ENCODE data around the gene TRIM3. TPM values are rescaled to one million over a fixed set of nuclear protein-coding genes. Genes with fewer than 3 reads are reported as not detected.

The TRIM3 gene
- total and polyA plus RNA-seq, 2 experiments from 2014 or later = 7.9 to 21.1 TPM

DNA sequence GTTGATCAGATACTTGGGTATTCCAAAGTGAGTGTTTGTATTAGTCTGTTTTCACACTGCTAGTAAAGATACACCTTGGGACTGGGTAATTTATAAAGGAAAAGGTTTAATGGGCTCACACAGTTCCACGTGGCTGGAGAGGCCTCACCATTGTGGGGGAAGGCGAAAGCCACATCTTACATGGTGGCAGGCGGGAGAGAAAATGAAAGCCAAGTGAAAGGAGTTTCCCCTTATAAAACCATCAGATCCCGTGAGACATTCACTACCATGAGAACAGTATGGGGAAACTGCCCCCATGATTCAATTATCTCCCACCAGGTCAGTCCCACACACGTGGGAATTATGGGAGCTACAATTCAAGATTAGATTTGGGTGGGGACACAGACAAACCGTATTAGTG is 14.6 kb upstream of the TRIM3 start:
- Mint-ChIP-seq H3K27ac (no peak overlapping the region), H3K27me3 (ENCODE audit: insufficient read depth, low read depth, poor library complexity) (peaks cover 2% of the 10 kb centered on the region), H3K36me3 (ENCODE audit: low read depth) (peaks cover 7% of the 10 kb centered on the region), H3K4me3 (no peak overlapping the region), H3K9me3 (no peaks in the 10 kb centered on the region; the same call in 2 of the 3 replicates), H3K4me1 (no peaks in the 10 kb centered on the region)
- H3K4me2 ChIP-seq = no peak overlapping the region
- H3K9me2 ChIP-seq (ENCODE audit: insufficient read depth) = no peaks in the 10 kb centered on the region
- no peak overlapping the region for H3K27ac ChIP-seq (ENCODE audit: low read depth)
- H3K27me3 ChIP-seq (ENCODE audit: insufficient read depth) = no peaks in the 10 kb centered on the region
- no peak overlapping the region for H2AFZ ChIP-seq
- DNase-seq (ENCODE audit: low spot score) = no peak
- H3K4me3 ChIP-seq = no peak overlapping the region
- TF ChIP-seq, protein P1, sequence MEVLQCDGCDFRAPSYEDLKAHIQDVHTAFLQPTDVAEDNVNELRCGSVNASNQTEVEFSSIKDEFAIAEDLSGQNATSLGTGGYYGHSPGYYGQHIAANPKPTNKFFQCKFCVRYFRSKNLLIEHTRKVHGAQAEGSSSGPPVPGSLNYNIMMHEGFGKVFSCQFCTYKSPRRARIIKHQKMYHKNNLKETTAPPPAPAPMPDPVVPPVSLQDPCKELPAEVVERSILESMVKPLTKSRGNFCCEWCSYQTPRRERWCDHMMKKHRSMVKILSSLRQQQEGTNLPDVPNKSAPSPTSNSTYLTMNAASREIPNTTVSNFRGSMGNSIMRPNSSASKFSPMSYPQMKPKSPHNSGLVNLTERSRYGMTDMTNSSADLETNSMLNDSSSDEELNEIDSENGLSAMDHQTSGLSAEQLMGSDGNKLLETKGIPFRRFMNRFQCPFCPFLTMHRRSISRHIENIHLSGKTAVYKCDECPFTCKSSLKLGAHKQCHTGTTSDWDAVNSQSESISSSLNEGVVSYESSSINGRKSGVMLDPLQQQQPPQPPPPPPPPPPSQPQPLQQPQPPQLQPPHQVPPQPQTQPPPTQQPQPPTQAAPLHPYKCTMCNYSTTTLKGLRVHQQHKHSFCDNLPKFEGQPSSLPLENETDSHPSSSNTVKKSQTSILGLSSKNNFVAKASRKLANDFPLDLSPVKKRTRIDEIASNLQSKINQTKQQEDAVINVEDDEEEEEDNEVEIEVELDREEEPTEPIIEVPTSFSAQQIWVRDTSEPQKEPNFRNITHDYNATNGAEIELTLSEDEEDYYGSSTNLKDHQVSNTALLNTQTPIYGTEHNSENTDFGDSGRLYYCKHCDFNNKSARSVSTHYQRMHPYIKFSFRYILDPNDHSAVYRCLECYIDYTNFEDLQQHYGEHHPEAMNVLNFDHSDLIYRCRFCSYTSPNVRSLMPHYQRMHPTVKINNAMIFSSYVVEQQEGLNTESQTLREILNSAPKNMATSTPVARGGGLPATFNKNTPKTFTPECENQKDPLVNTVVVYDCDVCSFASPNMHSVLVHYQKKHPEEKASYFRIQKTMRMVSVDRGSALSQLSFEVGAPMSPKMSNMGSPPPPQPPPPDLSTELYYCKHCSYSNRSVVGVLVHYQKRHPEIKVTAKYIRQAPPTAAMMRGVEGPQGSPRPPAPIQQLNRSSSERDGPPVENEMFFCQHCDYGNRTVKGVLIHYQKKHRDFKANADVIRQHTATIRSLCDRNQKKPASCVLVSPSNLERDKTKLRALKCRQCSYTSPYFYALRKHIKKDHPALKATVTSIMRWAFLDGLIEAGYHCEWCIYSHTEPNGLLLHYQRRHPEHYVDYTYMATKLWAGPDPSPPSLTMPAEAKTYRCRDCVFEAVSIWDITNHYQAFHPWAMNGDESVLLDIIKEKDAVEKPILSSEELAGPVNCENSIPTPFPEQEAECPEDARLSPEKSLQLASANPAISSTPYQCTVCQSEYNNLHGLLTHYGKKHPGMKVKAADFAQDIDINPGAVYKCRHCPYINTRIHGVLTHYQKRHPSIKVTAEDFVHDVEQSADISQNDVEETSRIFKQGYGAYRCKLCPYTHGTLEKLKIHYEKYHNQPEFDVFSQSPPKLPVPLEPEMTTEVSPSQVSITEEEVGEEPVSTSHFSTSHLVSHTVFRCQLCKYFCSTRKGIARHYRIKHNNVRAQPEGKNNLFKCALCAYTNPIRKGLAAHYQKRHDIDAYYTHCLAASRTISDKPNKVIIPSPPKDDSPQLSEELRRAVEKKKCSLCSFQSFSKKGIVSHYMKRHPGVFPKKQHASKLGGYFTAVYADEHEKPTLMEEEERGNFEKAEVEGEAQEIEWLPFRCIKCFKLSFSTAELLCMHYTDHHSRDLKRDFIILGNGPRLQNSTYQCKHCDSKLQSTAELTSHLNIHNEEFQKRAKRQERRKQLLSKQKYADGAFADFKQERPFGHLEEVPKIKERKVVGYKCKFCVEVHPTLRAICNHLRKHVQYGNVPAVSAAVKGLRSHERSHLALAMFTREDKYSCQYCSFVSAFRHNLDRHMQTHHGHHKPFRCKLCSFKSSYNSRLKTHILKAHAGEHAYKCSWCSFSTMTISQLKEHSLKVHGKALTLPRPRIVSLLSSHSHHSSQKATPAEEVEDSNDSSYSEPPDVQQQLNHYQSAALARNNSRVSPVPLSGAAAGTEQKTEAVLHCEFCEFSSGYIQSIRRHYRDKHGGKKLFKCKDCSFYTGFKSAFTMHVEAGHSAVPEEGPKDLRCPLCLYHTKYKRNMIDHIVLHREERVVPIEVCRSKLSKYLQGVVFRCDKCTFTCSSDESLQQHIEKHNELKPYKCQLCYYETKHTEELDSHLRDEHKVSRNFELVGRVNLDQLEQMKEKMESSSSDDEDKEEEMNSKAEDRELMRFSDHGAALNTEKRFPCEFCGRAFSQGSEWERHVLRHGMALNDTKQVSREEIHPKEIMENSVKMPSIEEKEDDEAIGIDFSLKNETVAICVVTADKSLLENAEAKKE (CRISPR knock-in tag; IDR thresholded peaks at IDR 0.05) = no peak
- TF ChIP-seq, protein P2, sequence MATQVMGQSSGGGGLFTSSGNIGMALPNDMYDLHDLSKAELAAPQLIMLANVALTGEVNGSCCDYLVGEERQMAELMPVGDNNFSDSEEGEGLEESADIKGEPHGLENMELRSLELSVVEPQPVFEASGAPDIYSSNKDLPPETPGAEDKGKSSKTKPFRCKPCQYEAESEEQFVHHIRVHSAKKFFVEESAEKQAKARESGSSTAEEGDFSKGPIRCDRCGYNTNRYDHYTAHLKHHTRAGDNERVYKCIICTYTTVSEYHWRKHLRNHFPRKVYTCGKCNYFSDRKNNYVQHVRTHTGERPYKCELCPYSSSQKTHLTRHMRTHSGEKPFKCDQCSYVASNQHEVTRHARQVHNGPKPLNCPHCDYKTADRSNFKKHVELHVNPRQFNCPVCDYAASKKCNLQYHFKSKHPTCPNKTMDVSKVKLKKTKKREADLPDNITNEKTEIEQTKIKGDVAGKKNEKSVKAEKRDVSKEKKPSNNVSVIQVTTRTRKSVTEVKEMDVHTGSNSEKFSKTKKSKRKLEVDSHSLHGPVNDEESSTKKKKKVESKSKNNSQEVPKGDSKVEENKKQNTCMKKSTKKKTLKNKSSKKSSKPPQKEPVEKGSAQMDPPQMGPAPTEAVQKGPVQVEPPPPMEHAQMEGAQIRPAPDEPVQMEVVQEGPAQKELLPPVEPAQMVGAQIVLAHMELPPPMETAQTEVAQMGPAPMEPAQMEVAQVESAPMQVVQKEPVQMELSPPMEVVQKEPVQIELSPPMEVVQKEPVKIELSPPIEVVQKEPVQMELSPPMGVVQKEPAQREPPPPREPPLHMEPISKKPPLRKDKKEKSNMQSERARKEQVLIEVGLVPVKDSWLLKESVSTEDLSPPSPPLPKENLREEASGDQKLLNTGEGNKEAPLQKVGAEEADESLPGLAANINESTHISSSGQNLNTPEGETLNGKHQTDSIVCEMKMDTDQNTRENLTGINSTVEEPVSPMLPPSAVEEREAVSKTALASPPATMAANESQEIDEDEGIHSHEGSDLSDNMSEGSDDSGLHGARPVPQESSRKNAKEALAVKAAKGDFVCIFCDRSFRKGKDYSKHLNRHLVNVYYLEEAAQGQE (IDR thresholded peaks at IDR 0.05; ENCODE audit: unreplicated experiment) = no peak
- no peak for TF ChIP-seq ZNF331 (CRISPR knock-in tag; IDR thresholded peaks at IDR 0.05; ENCODE audit: low read depth)
- no peak for TF ChIP-seq EZH2phosphoT487 (IDR thresholded peaks at IDR 0.05; ENCODE audit: unreplicated experiment)
- TF ChIP-seq ZNF114 (CRISPR knock-in tag; IDR thresholded peaks at IDR 0.05) = no peak
- no peak for TF ChIP-seq JUNB (IDR thresholded peaks at IDR 0.05; ENCODE audit: unreplicated experiment)
- no peak for TF ChIP-seq POLR2AphosphoS5 (IDR thresholded peaks at IDR 0.05; ENCODE audit: low read depth)
- no peak for TF ChIP-seq NANOG (IDR thresholded peaks at IDR 0.05; ENCODE audit: borderline replicate concordance)
- TF ChIP-seq EZH2 (IDR thresholded peaks at IDR 0.05; ENCODE audit: low read depth, unreplicated experiment) = no peak
- TF ChIP-seq, protein P3, sequence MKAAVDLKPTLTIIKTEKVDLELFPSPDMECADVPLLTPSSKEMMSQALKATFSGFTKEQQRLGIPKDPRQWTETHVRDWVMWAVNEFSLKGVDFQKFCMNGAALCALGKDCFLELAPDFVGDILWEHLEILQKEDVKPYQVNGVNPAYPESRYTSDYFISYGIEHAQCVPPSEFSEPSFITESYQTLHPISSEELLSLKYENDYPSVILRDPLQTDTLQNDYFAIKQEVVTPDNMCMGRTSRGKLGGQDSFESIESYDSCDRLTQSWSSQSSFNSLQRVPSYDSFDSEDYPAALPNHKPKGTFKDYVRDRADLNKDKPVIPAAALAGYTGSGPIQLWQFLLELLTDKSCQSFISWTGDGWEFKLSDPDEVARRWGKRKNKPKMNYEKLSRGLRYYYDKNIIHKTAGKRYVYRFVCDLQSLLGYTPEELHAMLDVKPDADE (IDR thresholded peaks at IDR 0.05) = no peak
- TF ChIP-seq, protein P4, sequence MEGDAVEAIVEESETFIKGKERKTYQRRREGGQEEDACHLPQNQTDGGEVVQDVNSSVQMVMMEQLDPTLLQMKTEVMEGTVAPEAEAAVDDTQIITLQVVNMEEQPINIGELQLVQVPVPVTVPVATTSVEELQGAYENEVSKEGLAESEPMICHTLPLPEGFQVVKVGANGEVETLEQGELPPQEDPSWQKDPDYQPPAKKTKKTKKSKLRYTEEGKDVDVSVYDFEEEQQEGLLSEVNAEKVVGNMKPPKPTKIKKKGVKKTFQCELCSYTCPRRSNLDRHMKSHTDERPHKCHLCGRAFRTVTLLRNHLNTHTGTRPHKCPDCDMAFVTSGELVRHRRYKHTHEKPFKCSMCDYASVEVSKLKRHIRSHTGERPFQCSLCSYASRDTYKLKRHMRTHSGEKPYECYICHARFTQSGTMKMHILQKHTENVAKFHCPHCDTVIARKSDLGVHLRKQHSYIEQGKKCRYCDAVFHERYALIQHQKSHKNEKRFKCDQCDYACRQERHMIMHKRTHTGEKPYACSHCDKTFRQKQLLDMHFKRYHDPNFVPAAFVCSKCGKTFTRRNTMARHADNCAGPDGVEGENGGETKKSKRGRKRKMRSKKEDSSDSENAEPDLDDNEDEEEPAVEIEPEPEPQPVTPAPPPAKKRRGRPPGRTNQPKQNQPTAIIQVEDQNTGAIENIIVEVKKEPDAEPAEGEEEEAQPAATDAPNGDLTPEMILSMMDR (conservative IDR thresholded peaks at IDR 0.05; ENCODE audit: low read depth in 2 of 2) = no peak
- no peak for TF ChIP-seq CREB1 (CRISPR knock-in tag; IDR thresholded peaks at IDR 0.05; ENCODE audit: low read depth)
- no peak for TF ChIP-seq STAT1 (IDR thresholded peaks at IDR 0.05; ENCODE audit: unreplicated experiment)
- H3K36me3 ChIP-seq (ENCODE audit: insufficient read depth) = peaks cover 25% of the 10 kb centered on the region
- H3F3A ChIP-seq (replicated peaks; ENCODE audit: low read depth) = no peaks in the 10 kb centered on the region
- ATAC-seq = no peak
- H3K4me1 ChIP-seq (ENCODE audit: insufficient read depth) = no peaks in the 10 kb centered on the region
- peaks cover 7% of the 10 kb centered on the region; the same call in 1 of the 2 replicates for H4K20me1 ChIP-seq (replicated peaks; ENCODE audit: insufficient read depth)
- peaks cover 13% of the 10 kb centered on the region for H3K79me2 ChIP-seq (replicated peaks; ENCODE audit: insufficient read depth)
